Activated CD4-positive, CD25-positive, alpha-beta regulatory T cell (primary cell): ENCODE results near the gene CNST.
"Not testable (repeated sequence)": the region's sequence is repeated elsewhere in the genome, so short reads cannot be mapped to it uniquely, and the experiment has no call there.

Experiments used
- DNase-seq, 4 experiments: peaks; one replicate each; lab custom pipeline; 2025; lab: John Stamatoyannopoulos, UW

CNST gene

DNA sequence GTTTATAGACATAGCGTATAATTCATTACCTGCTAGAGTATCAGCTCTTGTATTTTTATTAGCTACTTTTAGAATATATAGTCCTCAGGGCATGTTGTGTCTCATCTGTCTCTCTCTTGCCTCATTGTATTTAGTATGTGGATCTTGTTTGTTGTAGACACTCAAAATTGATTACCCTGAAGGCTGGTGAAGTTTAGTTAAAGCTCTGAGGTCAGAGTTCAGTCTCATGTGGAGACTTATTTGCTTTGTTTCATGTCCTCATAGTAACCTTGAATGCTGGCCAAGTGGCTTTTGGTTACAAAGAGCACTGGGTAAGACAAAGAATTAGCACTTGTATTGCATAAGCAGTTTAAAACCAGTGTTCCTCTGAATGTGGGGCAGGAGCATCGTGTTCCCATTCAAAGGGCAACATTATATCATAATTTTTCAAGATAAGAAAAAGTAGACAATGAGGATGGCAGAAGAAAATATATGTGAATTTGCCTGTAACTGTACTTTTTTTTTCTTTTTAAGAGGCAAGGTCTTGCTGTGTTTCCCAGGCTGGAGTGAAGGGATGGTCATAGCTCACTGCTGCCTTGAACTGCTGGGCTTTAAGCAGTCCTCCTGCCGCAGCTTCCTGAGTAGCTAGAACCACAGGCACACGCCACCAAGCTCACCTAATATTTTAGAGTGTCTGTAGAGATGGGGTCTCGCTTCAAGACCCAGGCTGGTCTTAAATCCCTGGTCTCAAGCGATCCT is 17.4 kb downstream of the CNST start:
- DNase-seq, result no peak

DNA sequence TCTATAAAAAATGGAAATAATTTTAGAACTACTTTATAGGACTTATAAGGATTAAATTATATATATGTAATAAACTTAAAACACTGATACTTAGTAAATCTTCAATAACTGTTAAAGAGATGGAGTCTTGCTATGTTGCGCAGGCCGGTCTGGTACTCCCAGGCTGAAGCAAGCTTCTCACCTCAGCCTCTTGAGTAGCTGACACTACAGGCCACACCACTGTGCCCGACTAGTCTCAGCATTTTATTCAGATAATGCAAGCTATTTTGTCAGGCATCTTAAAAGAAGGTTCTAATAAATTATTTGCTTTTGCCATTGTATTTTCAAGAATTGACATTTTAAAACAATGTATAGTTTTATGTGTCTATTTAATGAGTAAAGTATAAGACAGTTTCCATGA is 20.8 kb downstream of the CNST start:
- DNase-seq, result no peak

DNA sequence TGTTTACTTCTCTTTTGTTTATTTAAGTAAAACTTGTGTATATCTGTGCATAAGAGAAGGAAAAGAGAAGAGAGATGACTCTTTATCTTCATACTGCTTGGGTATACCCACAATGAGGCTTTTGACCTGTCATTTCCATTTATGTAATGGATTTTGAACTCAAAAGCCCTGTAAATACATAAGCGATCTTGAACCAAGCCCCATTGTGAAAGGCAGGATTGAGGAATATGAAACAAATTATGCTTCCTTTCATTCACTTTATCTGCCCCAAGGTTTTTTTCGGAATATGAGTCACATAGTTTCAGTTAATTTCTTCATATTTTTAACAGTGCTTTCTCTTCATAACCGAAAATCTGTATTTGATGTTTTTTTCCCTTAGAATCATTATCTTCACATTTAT is 21.4 kb downstream of the CNST start:
- DNase-seq, result no peak

- DNase-seq, result no peak
Observed at GRCh38 chr1:246588159-246588721, 22.0 kb downstream of the CNST start.

DNA sequence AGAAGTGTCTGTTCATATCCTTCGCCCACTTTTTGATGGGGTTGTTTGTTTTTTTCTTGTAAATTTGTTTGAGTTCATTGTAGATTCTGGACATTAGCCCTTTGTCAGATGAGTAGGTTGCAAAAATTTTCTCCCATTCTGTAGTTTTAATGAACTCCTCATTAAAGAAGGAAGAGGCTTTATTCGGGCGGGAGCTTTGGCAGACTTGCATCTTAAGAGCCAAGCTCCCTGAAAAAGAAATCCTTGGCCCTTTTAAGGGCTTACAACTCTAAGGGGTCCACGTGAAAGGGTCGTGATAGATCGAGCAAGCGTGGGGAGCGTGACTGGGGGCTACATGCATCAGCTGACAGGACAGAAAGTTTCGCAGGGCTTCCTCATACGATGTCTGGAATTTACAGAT is 23.7 kb downstream of the CNST start:
- not testable (repeated sequence) for DNase-seq

- DNase-seq, result no peak
Observed at GRCh38 chr1:246591047-246591446, 24.8 kb downstream of the CNST start.

DNA sequence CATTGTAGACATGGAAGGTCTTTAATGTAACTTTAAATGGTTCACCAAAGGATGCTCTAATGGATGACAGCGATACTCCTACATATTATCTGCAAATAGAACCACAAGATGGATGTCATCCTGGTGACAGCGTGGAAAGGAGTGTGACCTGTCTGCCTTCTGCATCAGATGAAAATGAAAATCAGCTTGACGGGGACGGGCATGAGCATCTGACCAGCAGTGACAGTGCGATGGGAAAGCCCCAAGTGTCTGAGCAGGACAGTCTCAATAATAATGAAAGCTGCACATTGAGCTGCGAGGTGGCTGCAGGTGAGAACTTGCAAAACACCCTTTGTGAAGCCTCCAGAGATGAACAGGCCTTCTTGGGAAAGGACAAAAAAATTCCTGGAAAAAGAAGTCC is 25.2 kb downstream of the CNST start:
- no peak for DNase-seq

- no peak for DNase-seq
Observed at GRCh38 chr1:246591958-246592357, 25.7 kb downstream of the CNST start.

DNA sequence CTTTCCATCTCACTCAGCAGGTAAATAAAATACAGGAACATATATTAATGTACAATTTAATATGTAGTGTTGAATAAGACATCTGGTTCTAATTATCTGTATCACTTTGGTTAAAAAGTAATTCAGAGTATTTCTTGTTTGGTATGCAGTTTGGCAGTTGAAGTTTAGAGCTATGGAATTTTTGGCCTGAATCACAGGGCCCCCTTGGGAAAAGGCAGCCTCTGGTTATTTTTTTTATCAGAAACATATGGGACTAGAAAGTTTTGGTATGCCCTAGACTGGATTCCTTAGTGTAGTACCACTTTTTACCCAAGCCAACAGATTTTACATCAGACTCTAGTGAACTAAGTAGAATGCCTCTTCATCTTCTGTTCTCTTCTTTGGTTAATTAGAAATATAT is 26.4 kb downstream of the CNST start:
- DNase-seq, result no peak

DNA sequence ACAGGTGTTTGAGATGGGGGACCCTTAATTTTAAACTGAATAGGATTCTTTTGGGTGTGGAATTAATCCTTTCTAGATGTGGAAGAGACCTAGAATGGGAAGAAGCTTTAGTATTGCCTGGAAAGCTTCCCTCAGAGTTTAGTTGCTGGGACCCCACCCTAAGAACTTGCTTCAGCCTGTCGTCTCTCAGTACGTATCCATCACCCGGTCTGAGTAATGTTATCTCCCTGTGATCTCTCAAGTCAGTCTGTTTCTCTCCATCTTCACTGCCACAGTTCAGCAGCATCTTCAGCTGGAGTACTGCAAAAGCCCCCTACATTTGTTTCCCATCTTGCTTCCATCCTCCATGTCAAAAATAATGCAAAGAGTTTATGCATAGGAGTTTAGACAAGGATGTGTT is 28.9 kb downstream of the CNST start:
- no peak for DNase-seq

DNA sequence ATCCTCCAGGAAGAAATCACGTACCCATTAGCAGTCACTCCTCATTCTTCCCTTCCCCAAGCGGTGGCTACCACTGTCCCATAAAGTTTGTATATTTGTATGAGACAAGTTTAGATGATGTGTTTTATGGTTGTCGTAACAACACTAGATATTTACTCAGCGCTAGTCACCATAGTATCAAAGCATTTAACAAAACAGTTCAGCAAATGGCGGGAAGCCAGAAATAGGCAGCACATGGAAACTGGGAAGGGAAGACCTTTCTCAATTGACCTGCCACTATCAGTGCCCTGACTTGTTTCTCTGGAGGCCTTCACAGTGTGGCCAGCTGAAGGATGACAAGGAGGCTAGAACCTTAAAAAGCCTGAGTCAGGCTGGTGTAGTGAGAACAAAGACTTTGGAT is 31.1 kb downstream of the CNST start:
- DNase-seq, result no peak

- DNase-seq, result no peak
Observed at GRCh38 chr1:246597971-246598370, 31.7 kb downstream of the CNST start.

GRCh38 chr1:246599315-246599714 is 33.1 kb downstream of the CNST start:
- DNase-seq, result no peak

DNA sequence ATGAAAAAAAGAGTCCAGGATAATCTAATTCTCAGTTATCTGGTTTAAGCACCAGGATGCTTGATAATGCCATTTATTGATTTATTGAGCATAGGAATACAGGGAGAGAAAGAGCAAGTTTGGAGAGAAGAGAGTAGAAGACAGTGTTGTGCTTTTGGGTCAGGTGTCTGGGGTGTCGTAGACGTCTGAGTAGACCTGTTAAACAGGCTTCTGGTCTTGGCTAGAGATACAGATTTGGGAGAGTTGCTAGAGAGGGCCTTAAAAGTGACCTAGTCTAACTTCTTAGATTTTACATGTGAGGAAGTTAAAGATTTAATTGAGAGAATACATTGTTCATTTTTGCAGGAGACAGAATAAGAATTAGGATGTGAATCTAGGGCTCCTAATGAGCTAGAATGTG is 34.3 kb downstream of the CNST start:
- no peak for DNase-seq

DNA sequence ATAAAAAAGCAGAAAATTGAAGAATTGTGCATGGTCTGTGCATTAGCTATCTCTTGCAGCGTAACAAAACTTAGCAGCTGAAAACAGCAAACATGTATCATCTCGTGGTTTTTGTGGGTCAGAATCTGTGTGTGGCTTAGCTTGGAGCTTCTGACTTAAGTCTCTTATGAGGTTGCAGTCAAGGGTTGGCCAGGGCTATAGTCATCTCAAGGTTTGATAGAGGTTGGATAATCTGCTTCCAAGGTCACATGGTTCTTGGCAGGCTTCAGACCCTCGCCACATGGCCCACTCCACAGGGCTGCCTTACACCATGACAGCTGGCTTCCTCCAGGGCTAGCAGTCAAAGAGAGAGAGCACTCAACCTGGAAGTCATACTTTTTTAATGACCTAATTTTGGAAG is 35.9 kb downstream of the CNST start:
- no peak for DNase-seq

DNA sequence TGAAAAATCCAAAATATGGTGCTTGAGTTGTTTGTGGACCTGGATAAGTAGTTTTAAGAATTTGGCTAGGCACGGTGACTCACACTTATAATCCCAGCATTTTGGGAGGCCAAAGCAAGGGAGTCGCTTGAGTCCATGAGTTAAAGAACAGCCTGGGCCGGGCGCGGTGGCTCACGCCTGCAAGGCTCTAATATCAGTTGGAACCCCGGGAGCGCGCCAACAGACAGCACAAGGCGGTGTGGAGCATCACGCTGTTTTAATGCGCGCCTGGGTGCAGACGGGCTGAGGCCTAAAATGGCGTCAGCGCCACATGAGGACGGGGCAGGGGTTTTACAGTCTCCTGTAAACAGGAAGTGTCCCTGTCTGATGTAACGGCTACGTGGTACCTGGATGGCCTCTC is 39.0 kb downstream of the CNST start:
- DNase-seq, result not testable (repeated sequence)

GRCh38 chr1:246607462-246607861 is 41.2 kb downstream of the CNST start:
- no peak for DNase-seq

- no peak for DNase-seq
Observed at GRCh38 chr1:246608616-246609376, 42.5 kb downstream of the CNST start.

DNA sequence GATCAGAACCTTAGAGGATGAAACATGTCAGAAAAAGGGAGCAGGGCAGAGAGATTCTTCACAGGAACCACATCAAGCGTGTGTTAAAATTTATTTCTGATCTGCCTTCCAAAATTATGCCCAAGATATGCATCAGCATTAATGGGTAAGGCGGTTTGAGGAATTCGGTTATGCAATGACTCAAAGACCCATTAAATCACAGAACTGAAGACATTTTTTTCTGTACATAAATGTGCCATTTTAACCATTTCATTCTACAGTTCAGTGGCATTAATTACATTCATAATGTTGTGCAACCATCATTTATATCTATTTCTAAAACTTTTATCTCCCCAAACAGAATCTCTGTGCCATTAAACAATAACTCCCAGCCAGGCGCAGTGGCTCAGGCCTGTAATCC is 43.4 kb downstream of the CNST start:
- DNase-seq, result no peak

DNA sequence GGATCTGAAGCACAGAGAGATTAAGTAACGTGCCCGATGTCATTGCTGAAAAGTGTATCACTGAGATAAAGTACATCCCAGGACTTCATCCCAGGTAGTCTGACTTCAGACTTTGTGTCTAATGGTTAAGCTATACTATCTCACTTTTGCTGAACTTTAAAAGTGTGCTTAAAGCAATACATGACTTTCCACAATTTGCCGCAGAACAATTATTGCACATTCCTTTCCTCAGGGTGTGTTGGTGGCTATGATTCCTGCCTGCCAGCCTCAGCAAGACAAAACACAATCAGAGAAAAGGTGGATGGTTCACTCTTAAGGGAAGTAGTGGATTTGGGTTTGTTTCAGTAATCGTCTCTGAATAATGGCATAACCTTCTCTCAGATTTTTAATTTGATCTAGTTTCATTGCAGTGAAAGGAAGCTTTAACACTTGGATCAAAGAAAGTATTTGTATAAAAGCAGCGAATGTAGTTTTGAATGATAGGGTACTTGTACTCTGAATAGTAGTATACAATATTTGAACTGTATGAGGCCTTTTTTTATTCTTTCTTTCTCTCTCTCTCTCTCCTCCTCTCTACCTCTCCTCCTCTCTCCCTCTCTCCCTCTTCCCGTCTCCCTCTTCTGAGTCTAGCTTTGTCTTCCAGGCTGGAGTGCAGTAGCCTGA is 47.0 kb downstream of the CNST start:
- no peak for DNase-seq

GRCh38 chr1:246617156-246617555 is 50.9 kb downstream of the CNST start:
- no peak for DNase-seq

- no peak for DNase-seq
Observed at GRCh38 chr1:246617768-246618167, 51.5 kb downstream of the CNST start.
